Measurements from ENCODE around the gene SMIM5. TPM values are rescaled to one million over a fixed set of nuclear protein-coding genes. Genes with fewer than 3 reads are reported as not detected.

The SMIM5 gene
- total and polyA plus RNA-seq, 2 experiments from 2014 or later, result 0.60 to 0.89 TPM

GRCh38 chr17:75621489-75621888 is 11.7 kb upstream of the SMIM5 start:
- no peak overlapping the region for H3K27ac ChIP-seq
- H3K36me3 ChIP-seq, result no peaks in the 10 kb centered on the region
- H3K9me3 ChIP-seq (ENCODE audit: low read depth), result no peaks in the 10 kb centered on the region
- no peak for TF ChIP-seq CTCF (IDR thresholded peaks at IDR 0.05; ENCODE audit: low read depth, low read length)
- H3K4me3 ChIP-seq, result no peak overlapping the region
- H3K27me3 ChIP-seq, result no peaks in the 10 kb centered on the region
- H3K4me1 ChIP-seq (ENCODE audit: low read depth), result peaks cover 5% of the 10 kb centered on the region
- no peak for DNase-seq (ENCODE audit: low read depth in 1 of 2, low spot score in 1 of 2)

- H3K4me1 ChIP-seq (ENCODE audit: low read depth), result peaks cover 5% of the 10 kb centered on the region
- TF ChIP-seq CTCF (IDR thresholded peaks at IDR 0.05; ENCODE audit: low read depth, low read length), result no peak
- no peaks in the 10 kb centered on the region for H3K9me3 ChIP-seq (ENCODE audit: low read depth)
- H3K4me3 ChIP-seq, result no peak overlapping the region
- DNase-seq (ENCODE audit: low read depth in 1 of 2, low spot score in 1 of 2), result no peak
- no peaks in the 10 kb centered on the region for H3K27me3 ChIP-seq
- no peaks in the 10 kb centered on the region for H3K36me3 ChIP-seq
- H3K27ac ChIP-seq, result no peak overlapping the region
Measured at GRCh38 chr17:75622076-75622475, 11.2 kb upstream of the SMIM5 start.

- no peak for DNase-seq (ENCODE audit: low read depth in 1 of 2, low spot score in 1 of 2)
- no peak for TF ChIP-seq CTCF (IDR thresholded peaks at IDR 0.05; ENCODE audit: low read depth, low read length)
- H3K36me3 ChIP-seq, result no peaks in the 10 kb centered on the region
- H3K4me3 ChIP-seq, result no peak overlapping the region
- peaks cover 5% of the 10 kb centered on the region for H3K4me1 ChIP-seq (ENCODE audit: low read depth)
- H3K27ac ChIP-seq, result no peak overlapping the region
- H3K9me3 ChIP-seq (ENCODE audit: low read depth), result no peaks in the 10 kb centered on the region
- H3K27me3 ChIP-seq, result no peaks in the 10 kb centered on the region
Measured at GRCh38 chr17:75622771-75623273, 10.4 kb upstream of the SMIM5 start.

- H3K9me3 ChIP-seq (ENCODE audit: low read depth), result no peaks in the 10 kb centered on the region
- no peaks in the 10 kb centered on the region for H3K27me3 ChIP-seq
- H3K27ac ChIP-seq, result no peak overlapping the region
- TF ChIP-seq CTCF (IDR thresholded peaks at IDR 0.05; ENCODE audit: low read depth, low read length), result no peak
- no peak overlapping the region for H3K4me3 ChIP-seq
- no peaks in the 10 kb centered on the region for H3K36me3 ChIP-seq
- H3K4me1 ChIP-seq (ENCODE audit: low read depth), result peaks cover 5% of the 10 kb centered on the region
- DNase-seq (ENCODE audit: low read depth in 1 of 2, low spot score in 1 of 2), result no peak
Measured at GRCh38 chr17:75623386-75623785, 9.8 kb upstream of the SMIM5 start.

GRCh38 chr17:75624021-75624420 is 9.2 kb upstream of the SMIM5 start:
- no peak overlapping the region for H3K27ac ChIP-seq
- no peaks in the 10 kb centered on the region for H3K36me3 ChIP-seq
- peaks cover 5% of the 10 kb centered on the region for H3K4me1 ChIP-seq (ENCODE audit: low read depth)
- no peak for TF ChIP-seq CTCF (IDR thresholded peaks at IDR 0.05; ENCODE audit: low read depth, low read length)
- no peaks in the 10 kb centered on the region for H3K27me3 ChIP-seq
- H3K9me3 ChIP-seq (ENCODE audit: low read depth), result no peaks in the 10 kb centered on the region
- DNase-seq (ENCODE audit: low read depth in 1 of 2, low spot score in 1 of 2), result no peak
- H3K4me3 ChIP-seq, result no peak overlapping the region

All from cardiac muscle cell (in vitro differentiated cells and primary cell).